Testis (tissue), 3 donors: ENCODE data around the gene MIX23. TPM values are rescaled to one million over a fixed set of nuclear protein-coding genes. Genes with fewer than 3 reads are reported as not detected.

Experiments
- DNase-seq: peaks from one replicate; pipeline ENCODE4 v3.0.0-alpha.2; 2019
- H3K27ac ChIP-seq, 2 donors: fragments of 200-600 bp; sonication (generic); one replicate each; pipeline ENCODE4 v1.5.1; 2019
- H3K27me3 ChIP-seq: fragments of 200-600 bp; sonication (generic); one replicate; pipeline ENCODE4 v1.5.1; 2019
- H3K36me3 ChIP-seq: fragments of 200-600 bp; sonication (generic); one replicate; pipeline ENCODE4 v1.5.1; 2017; ENCODE audit warnings: low read depth; ENCODE audit errors: missing control alignments
- H3K4me1 ChIP-seq: fragments of 200-600 bp; sonication (generic); one replicate; pipeline ENCODE4 v1.5.1; 2019
- H3K4me3 ChIP-seq, 2 donors: fragments of 200-600 bp; sonication (generic); one replicate each; pipeline ENCODE4 v1.5.1; 2017 to 2019
- H3K9me3 ChIP-seq: fragments of 200-600 bp; sonication (generic); one replicate; pipeline ENCODE4 v1.5.1; 2017
- CTCF ChIP-seq, 3 experiments: fragments of 450-650 bp in 2 of 3; fragments of 200-600 bp in 1 of 3; sonication (generic) in 1 of 3; IDR thresholded peaks; one replicate each; pipeline ENCODE4 v1.5.1; 2016 to 2019; ENCODE audit warnings: antibody characterized with exemption in 3 of 3, mild to moderate bottlenecking in 2 of 3, moderate library complexity in 1 of 3
- POLR2A ChIP-seq: fragments of 450-650 bp; IDR thresholded peaks from one replicate; pipeline ENCODE4 v1.6.1; 2017; ENCODE audit warnings: antibody characterized with exemption, mild to moderate bottlenecking, moderate library complexity
- WGBS, 2 donors: methylation state at CpG; one replicate each; pipeline ENCODE4 v1.1.5; 2018; 5-methylcytosine and 5-hydroxymethylcytosine counted together
- intact Hi-C: fragments of 100-400 bp; cut with DNase I; formaldehyde crosslinking; loops from one replicate; pipeline ENCODE4 v1.15.1; 2023; ENCODE audit warnings: low total_unique reads
- polyA plus RNA-seq: library from polyadenylated mRNA; stranded (reverse); fragments of 350-450 nt; fragmentation: Illumina TruSeq; extraction: RNeasy Lipid Tissue Mini Kit (QIAGEN cat#74804); gene quantifications from one replicate; pipeline ENCODE4 v1.2.3, GENCODE V29; 2014; ENCODE audit warnings: low read depth, low replicate concordance; ENCODE audit not compliant: insufficient read depth
- total RNA-seq, 2 donors: library from RNA; depleted of rRNA; stranded (reverse); fragments of >200 nt; gene quantifications; one replicate each; pipeline ENCODE4 v1.2.3, GENCODE V29; 2016

The MIX23 gene
- total and polyA plus RNA-seq, 3 donors from 2014 or later = 19.3 to 21.0 (median 19.9) TPM

GRCh38 chr3:122350814-122351418 lies 32.1 kb downstream of the MIX23 start:
- H3K4me3 ChIP-seq = no peak overlapping the region
- WGBS, 2 donors = 89 to 93% methylated on average over 5 of the region's 5 CpGs
- intact Hi-C loops = no loop called here
- no peak for DNase-seq
- no peaks in the 10 kb centered on the region for H3K27me3 ChIP-seq
- no peak for TF ChIP-seq POLR2A
- no peak for TF ChIP-seq CTCF (IDR thresholded peaks at IDR 0.05)
- no peaks in the 10 kb centered on the region for H3K36me3 ChIP-seq
- no peaks in the 10 kb centered on the region for H3K4me1 ChIP-seq
- H3K9me3 ChIP-seq = no peaks in the 10 kb centered on the region
- no peak overlapping the region for H3K27ac ChIP-seq

GRCh38 chr3:122349171-122349570 lies 33.9 kb downstream of the MIX23 start:
- TF ChIP-seq POLR2A = no peak
- TF ChIP-seq CTCF (IDR thresholded peaks at IDR 0.05) = no peak
- 89% methylated on average over 1 of the region's 1 CpG for WGBS, 2 donors
- Histone ChIP-seq H3K36me3 (no peaks in the 10 kb centered on the region), H3K4me3 (no peak overlapping the region), H3K27me3 (no peaks in the 10 kb centered on the region), H3K27ac (no peak overlapping the region), H3K4me1 (no peaks in the 10 kb centered on the region), H3K9me3 (no peaks in the 10 kb centered on the region)
- DNase-seq = no peak
- intact Hi-C loops = no loop called here

- H3K9me3 ChIP-seq = no peaks in the 10 kb centered on the region
- no peak for DNase-seq
- H3K4me3 ChIP-seq = no peak overlapping the region
- intact Hi-C loops = no loop called here
- 80 to 81% methylated on average over 2 of the region's 2 CpGs for WGBS, 2 donors
- no peaks in the 10 kb centered on the region for H3K27me3 ChIP-seq
- no peaks in the 10 kb centered on the region for H3K36me3 ChIP-seq
- H3K27ac ChIP-seq = no peak overlapping the region
- TF ChIP-seq POLR2A (no peak), CTCF (IDR thresholded peaks at IDR 0.05) (no peak)
- H3K4me1 ChIP-seq = no peaks in the 10 kb centered on the region
Observed at GRCh38 chr3:122343654-122344053, 39.4 kb downstream of the MIX23 start.

GRCh38 chr3:122342803-122343202 lies 40.2 kb downstream of the MIX23 start:
- WGBS, 2 donors = 79 to 90% methylated on average over 1 of the region's 1 CpG
- TF ChIP-seq CTCF (IDR thresholded peaks at IDR 0.05) = no peak
- Histone ChIP-seq H3K27ac (no peak overlapping the region), H3K27me3 (no peaks in the 10 kb centered on the region), H3K4me1 (no peaks in the 10 kb centered on the region), H3K9me3 (no peaks in the 10 kb centered on the region), H3K4me3 (no peak overlapping the region), H3K36me3 (no peaks in the 10 kb centered on the region)
- intact Hi-C loops = no loop called here
- DNase-seq = no peak

GRCh38 chr3:122332551-122332950 lies 50.5 kb downstream of the MIX23 start:
- TF ChIP-seq POLR2A (no peak), CTCF (IDR thresholded peaks at IDR 0.05) (no peak)
- no peaks in the 10 kb centered on the region for H3K9me3 ChIP-seq

More at GRCh38 chr3:122332551-122332950, 50.5 kb downstream of the MIX23 start:
- Histone ChIP-seq H3K4me3 (no peak overlapping the region), H3K27ac (no peak overlapping the region), H3K27me3 (no peaks in the 10 kb centered on the region), H3K4me1 (no peaks in the 10 kb centered on the region), H3K36me3 (no peaks in the 10 kb centered on the region)
- WGBS, 2 donors = 92 to 95% methylated on average over 8 of the region's 8 CpGs
- DNase-seq = no peak
- intact Hi-C loops = no loop called here
